HS-5 (cell line): ENCODE results near the gene CCDC88C.
"Not testable (repeated sequence)": the region's sequence is repeated elsewhere in the genome, so short reads cannot be mapped to it uniquely, and the experiment has no call there.

Experiments
- DNase-seq: peaks from one replicate; pipeline ENCODE4 v3.0.0-alpha.2; 2012; ENCODE audit warnings: low read depth

The CCDC88C gene

DNA sequence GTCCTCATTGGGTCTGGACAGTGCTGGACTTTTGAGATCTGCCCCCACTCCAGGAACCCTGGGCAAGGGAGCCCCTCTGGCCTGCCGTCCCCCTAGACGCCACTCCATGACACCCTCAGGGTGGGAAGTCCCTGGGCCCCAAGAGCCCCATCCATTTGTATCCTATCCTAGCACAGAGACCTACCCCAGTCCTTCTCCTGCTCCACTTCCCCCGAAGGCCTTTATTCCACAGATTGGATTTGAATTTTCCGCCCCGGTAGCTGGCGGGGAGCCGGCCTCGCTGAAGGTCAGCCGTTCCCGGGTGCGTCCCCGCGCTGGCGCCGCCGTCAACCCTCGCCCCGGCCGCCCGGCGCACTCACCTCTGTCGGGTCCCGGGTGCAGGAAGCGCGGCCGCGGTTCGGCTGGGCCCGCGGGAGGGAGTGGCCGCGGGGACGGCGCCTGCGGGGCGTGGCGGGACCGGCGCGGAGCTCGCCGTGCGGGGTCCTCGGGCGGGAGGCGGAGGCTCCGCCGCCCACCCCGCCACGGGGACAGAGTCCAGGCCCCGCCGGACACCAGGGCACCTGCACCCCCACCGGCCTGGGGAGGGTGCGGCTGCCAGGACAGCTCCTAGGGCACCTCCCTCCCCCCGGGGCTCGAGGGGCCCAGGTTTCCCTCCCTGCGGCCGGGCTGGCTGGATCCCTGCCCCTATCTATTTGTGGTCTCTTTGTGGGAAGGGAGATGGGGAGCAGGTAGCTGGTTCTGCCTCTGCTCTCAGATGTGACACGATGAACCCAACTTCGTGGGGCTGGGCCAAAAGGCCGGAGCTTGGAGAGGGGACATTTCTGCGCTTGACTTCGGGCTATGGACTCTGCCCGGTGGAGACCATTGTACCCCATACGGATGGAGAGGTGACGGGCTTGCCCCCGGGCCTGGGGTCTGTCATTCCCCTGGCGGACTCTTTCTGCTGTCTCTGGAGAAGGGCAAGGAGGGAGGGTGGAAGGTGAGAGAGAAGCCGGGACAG, 153.2 kb downstream of the CCDC88C start:
- no peak for DNase-seq

DNA sequence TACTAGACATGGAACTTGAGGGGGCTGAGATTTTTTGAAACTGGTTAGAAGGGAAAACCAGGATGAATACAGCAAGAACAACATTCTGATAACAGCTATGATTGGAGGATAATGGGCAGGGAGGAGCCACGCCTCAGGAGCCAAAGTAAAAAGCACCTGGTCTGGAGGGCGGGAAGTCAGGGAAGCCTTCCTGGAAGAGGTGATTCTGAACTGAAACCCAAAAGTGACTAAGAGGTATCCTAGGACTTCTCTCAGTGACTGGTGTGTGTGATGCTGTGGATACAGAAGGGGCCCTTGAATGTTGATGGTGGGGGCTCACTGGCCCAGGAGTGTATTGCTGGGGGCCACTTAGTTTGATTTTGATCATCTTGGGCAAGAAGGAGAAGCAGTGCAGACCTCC, 154.3 kb downstream of the CCDC88C start:
- no peak for DNase-seq

DNA sequence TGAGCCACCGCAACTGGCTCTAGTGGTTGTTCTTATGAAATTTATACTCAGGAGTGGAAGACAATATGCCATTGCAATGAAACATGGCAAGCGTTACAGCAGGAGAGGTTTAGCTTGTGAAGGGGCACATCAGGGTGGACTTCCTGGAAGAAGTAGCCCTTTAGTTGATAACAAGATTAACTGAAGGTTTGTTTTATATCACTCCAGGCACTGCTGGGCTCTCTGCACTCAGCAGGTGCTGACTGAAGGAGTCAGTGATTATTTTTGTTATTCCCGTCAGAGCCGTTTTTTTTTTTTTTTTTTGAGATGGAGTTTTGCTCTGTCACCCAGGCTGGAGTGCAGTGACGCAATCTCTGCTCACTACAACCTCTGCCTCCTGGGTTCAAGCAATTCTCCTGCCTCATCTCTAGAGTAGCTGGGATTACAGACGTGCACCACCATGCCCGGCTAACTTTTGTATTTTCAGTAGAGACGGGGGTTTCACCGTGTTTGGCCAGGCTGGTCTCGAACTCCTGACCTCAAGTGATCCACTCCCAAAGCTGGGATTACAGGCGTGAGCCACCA, 155.6 kb downstream of the CCDC88C start:
- no peak for DNase-seq

DNA sequence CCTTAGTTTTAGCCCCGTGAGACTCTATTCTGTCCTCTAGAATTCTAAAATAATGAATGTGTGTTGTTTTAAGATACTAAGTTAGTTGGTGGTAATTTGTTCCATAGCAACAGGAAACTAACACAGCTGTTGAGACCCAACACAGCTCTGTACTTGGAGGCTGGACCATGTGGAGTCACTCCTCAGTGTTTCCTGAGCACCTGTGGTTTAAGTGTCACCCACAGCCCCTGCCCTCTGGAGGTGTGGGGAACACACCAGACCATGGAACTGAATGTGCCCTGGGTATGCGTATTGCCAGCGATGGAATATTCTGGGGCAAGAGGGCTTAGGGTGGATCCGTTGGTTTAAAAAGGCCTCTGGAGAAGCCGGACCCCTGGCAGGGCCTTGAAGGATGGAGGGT, 156.5 kb downstream of the CCDC88C start:
- no peak for DNase-seq

DNA sequence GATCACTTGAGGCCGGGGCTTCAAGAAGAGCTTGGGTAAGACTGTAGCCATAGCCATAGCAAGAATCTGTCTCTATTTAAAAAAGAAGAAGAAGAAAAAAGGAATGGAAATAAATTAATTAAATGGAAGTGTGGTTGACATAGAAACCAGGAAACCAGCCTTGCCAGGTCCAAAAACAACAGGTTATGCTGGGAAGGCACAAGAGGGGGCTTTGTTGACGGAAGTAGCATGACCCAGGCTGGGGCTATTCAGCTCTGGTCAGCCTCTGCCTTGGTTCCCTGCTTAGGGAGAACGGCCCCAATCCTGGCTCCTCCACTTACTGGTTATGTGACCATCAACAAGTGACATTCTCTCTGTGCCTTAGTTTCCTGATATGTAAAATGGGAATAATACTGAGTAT, 158.7 kb downstream of the CCDC88C start:
- DNase-seq = no peak

DNA sequence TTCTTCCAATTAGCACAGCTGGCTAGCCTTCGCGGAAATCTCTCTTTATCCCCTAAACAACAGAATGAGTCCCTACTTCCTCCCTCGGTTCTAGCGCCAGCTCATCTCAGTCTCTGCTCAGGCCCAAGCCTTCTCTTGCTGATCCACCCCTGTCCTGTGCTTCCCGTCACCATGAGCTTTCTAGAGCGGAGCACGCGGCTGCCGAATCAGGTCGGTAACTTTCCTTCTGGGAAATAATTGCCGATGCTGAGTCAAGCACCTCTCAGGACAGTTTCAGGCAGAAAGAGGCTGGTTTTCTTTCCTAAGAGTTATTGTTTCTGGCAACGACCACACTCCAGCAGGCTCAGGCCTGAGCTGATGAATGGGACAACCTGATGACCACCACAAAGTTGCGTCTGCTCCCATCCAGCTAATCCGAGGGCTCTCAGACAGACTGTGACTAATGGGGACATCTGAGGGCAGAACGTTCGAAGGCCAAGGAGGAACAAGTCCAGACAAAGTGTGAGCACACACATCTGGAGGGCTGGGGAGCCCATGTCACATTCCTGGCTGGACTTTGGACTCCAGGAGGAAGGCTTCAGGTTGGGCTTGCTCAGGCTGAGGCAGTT, 159.5 kb downstream of the CCDC88C start:
- no peak for DNase-seq

DNA sequence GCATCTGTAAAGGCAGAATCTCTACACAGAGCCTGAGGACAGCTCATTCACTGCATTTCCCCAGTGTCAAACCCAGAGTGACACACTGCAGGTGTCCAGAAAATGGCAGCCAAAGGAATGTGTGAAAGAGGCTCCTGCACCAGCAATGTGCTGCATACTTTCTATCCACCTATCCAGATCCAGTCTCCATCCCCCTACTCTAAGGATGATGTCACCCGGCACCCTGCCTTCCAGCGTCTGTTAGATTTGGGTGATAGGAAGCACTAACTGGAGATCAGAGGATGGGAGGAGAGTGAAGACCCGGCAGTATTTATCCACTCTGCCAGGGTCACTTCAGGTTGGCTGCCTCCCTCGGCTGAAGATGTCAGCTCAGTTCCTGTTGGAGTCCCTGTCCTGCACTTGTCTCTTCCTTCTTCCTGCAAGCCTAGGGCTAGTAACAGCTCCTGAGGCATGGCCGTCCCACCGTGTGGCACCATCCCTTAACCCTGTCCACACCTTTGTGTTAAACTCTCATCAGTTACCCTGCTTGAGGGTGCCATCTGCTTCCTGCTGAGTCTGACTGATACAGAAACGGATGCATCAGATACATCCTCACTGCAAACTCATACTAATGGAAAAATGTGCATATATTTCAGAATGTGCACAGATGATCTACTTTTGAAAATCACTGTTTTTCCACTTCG, 160.2 kb downstream of the CCDC88C start:
- no peak for DNase-seq

DNA sequence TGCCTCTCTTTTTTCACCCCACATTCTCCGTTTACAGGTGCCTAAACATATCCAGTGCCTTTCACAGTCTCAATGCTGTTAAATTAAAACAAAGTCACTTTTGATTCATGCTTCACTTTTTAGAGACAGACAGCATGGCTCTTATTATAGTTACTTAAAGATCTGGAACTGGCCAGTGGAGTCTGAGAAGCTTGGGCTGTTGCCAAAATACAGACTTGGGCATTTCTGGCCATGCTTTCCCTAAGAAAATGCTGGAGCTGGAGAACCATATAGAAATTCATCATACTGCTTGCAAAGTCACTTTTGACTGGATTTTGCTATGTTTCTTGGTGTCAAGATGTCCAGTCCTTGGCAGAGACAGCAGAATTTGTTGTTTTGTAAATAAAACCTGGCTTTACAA, 161.0 kb downstream of the CCDC88C start:
- no peak for DNase-seq

DNA sequence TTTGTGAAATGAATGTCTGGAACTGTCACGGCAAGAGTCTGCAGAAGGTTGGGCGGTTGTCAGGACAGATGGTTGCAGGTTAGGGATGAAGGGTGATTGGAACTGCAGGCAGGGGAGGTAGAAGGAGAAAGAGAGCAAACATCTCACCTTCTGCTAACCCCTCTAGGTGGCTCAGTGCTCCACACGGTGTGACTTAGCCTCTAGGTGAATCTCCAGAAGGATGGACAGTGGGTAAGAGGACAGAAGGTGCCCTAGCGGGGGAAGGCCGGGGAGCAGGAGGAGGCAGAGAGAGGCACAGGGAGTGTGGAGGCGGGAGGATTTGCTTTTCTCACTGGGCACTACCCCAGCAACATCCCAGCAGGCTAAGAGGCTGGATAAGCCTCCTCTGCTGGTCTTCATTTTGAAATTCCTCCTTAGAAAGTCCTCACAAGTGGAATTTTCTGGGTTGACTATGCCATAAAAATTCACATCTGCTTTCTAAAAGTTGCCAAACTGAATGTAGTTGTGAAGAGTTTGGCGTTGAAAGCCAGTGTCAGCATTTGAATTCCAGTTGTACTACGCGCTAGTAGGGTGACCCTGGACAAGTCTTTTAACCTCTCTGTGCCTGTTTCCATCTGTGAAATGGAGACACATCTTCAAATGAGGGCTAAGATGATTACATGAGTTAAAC, 162.5 kb downstream of the CCDC88C start:
- no peak for DNase-seq

DNA sequence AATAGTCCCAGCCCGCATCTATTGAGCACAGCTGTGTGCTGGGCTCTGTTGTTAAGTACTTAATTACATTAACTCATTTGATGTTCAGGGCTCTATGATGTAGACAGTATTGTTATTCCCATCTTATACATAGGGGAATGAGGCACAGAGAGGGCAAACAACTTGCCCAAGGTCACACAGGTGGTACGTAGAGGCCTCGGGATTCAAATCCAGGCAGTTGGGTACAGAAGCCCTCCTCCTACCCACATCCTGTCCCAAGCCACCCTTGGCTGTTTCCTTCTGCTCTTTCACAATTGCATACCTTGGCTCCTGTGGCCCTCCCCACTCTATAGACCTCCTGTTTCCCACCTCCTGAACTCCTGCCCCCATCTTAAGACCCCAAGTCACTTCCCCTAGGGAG, 163.2 kb downstream of the CCDC88C start:
- DNase-seq = no peak

DNA sequence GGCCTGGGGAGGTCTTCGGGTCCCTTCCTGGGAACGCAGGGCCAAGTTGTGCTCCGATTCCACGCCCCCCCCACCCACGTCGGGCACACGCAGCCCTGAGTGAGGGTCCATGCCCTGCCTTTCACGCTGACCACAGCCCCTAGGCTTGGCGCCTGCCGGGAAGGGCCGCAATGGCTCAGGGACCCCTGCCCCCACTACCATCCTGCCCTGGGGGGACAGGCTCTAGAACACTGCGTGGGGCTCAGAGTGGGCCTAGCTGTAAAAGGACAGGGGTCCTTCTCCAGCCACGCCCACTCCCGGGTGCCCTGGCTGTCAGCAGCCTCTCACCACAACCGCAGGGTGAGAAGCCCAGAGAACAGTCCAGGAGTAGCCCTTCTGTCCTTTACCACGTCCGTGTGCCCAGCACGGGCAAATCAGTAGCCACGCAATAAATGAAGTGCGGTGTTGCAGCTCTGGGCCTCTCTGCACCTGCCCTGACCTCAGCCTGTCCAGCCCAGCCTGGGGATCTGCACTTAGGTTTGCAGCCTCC, 163.8 kb downstream of the CCDC88C start:
- DNase-seq = no peak

DNA sequence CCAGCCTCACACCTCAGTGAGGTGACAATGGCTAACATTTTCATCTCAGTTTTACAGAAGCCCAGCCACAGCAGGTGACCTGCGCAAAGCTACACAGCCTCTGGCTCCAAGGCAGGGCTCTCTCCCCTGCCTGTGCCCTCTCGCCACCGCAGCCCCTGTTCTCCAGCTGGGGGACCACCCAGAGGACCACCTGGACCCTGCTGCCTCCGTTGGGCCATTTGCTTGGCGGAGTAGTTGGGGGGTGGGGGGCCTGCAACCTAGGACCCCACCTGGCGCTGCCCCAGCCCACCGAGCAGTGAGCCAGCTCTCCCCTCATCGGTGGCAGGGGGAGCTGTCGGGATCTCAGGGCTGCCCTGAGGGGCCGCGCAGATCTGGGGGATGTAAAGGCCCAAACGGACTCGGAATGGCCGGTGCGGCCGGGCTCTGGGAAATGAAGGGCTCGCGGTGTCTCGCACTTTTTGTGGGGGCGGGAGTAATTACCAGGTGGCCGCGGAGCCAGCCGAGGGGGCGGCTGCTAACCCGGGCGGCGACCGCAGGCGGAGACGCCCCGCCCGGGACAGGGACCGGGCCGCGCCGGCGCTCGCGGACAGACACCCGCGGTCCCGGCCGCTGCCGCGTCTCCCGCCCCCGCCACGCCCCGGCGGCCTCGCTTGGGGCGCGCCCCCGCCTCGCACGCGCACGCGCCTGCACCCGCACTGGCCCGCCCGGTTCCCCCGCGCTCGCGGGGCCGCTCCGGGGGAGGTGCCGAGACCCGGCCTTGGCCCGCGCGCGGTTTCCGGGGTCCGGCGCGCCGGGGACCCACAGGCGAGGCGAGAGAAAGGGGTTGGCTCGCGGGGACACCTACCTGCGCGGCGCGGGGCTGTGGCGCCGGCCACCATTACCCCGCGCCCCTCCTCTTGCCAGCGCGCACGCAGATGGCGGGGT, 164.5 kb downstream of the CCDC88C start:
- DNase-seq = no peak

DNA sequence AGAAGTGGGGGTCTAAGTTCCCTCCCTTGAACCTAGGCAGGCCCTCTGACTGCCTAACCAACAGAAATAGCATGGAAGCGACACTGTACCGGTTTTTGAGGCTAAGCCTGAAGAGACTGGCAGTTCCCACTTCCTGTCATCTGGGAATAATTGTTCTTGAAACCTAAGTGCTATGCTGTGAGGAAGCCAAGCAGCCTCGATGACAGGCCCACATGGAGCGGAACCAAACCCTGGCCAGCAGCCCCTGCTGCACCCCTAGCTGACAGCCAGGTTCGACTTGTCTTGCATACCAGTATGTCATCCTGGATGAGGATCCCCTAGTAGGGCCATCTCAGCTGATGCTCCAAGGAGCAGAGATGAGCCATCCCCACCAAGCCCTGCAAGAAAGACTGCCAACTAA, 166.7 kb downstream of the CCDC88C start:
- no peak for DNase-seq

DNA sequence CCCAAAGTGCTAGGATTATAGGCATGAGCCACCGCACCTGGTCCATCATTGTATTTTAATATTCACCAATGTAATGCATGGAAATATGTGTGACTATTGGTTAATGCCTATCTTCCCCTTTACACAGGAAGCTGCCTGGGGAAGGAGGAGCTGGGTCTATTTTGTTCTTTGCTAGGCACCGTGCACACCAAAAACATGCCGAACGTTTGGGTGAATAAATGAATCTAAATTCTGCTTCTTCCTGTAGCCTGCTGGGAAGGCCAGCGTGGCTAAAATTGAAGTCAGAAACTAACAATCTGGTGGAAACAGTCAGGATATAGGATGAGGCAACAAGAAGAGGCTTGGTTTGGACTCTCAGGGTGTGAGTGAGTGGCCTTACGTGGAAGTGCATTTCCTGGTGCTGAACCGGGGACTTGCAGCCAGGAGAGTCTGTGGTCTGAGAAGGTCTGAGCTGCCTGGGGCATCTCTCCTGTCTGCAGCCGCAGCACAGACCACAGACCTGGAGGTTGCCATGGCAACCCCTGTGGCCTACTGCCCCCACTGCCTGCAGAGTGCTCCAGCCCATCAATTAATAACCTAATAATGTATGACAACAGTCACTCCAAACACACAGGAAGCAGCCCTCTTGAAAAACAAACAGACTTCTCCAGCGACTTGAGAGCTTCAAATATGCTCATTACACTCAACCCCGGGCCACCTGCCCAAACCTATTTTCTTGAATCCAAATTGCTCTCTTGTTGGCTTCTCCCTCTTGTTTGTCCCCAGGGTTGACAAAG, 167.6 kb downstream of the CCDC88C start:
- no peak for DNase-seq

DNA sequence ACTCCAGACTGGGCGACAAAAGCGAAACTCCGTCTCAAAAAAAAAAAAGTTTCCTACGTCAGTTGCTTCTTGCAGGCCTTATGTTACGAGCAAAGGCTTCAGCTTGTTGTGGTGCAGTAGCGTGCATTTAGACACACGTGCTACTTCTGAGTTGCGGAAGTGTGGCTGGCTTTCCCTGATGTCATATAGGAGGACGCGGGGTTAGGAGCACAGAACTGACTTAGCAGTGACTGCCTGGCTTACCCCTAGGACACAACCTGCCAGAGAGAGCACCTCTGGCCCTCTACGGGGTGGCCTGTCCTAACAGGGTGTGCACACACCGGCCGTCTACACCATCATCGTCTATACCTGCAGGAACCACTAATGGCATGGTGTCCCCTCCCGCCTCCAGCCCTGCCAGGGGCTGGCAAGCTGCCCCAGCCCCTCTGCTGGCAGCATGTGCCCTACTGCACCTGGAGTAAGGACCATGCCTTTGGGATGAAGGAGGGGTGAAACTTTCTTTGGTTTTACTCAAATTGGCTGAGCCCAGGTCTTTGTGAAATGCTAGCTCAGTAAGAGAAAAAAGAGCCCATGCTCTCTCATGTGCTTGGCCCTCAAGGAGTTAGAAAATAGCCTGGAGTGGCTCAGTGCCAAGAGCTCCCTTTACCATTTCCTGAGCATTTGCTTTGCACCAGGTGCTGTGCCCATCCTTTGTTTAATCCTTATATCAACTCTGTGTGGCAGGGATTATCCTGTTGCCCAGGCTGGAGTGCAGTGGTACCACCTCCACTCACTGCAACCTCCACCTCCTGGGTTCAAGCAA, 171.4 kb downstream of the CCDC88C start:
- no peak for DNase-seq

DNA sequence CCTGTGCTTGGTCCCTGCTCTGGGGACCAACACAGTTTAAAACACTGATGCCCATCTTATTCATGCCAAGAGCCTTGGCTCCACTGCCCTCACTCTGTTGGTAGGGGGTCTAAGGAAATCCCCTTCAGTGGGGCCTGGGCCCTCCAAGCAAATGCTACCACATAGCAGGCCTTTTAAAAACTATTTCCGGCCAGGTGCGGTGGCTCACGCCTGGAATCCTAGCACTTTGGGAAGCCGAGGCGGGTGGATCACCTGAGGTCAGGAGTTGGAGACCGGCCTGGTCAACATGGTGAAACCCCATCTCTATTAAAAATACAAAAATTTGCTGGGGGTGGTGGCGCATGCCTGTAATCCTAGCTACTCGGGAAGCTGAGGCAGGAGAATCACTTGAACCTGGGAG, 172.0 kb downstream of the CCDC88C start:
- DNase-seq = not testable (repeated sequence)

DNA sequence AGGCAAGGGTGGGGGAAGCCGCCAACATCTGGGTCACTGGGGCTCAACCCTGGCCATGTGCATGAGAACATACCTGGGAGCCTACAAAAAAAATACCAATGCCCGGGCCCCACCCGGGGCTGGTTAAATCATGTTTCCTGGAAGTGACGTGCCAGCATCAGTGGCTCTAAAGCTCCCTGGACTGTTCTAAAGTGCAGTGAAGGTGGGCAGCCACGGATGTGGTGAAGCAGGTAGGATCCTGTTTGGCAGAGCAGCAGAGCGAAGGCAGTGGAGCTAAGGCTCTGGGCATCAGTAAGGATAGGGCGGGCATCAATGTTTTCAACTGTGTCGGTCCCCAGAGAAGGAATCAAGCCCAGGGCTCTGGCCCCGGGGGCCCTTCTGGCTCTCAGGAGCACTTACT, 172.6 kb downstream of the CCDC88C start:
- no peak for DNase-seq

DNA sequence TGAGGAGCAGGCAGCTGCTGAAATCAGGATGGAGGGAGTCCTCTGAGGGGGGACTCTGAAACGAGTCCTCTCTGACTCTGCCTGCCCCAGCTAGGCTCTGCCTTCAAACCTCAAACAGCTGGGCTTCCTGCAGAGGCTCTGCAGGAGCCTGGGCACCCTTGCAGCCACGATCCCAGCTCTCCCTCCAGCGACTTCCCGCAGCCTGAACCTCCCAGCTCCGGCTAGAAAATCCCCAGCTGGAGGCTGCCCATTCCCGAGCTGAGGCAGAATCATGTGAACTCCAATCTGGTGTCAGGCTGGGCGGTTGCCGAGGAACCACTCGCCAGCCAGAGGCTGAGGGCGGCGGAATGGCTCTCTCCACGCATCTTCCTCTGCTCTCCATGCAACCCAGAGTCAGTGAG, 173.1 kb downstream of the CCDC88C start, which contains the start of gene GPR68:
GPR68 (minus strand) TSS at position 204 of the 401 bp plus-strand sequence. CDS start 9,654 bp downstream, outside the sequence.
- no peak for DNase-seq

DNA sequence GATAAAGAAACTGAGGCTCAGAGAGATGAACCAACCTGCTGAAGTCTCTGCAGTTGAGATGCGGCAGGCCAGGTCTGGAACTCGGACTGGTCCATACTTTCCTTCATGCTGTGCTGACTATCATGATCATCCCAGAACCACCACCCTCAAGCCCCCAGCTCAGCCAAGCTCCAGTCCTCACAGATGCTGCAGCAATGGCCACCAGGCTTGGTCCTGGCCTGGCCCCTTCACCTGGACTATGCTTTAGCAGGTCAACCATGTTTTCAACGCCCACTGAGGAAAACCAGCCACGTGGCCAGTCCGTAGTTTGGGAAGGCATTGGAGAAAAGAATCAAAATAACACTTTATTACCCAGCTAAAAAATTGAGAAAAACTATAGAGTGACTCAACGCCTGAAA, 174.5 kb downstream of the CCDC88C start:
- no peak for DNase-seq
